Measurements from ENCODE around the gene TRPM7. TPM values are rescaled to one million over a fixed set of nuclear protein-coding genes. Genes with fewer than 3 reads are reported as not detected.

Gene TRPM7
- total and polyA plus RNA-seq, 2 of the 8 experiments (the other 6 are each of a cell fraction or from before 2014, with no cell fraction given), result 7.5 to 33.2 TPM

DNA sequence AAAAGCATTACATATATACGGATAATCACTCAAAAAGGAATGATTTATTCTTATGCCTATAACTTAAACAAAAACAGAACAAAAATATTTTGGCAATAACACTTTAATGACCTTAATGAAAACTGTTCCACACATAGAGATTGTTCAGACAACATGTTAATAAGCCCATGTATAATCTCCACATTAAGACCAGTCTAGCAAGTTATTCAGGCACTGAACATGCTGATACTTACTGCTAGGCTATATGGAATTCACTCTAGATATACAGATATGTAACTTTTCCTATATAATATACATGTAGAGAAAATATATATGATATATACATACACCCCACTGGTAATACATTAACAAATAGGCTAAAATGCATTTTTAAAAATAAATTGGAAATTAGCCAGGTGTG is 96.3 kb downstream of the TRPM7 start:
- no peak overlapping the region for H2BK15ac ChIP-seq (ENCODE audit: low read length)
- no peaks in the 10 kb centered on the region for H3K27me3 ChIP-seq (replicated peaks in 1 of 4; ENCODE audit: control insufficient read depth in 3 of 4, extremely low read depth in 1 of 4, insufficient read depth in 3 of 4, low read length in 3 of 4)
- FAIRE-seq, result no peak
- CTCF ChIA-PET (ENCODE audit: partially characterized antibody), result interaction anchor here (0.6 kb wide), 1 partner anchor 245 kb away, joined by 3 read pairs; no protein-coding TSS in a partner anchor
- H3K18ac ChIP-seq (ENCODE audit: extremely low read depth, low read length), result no peak overlapping the region
- POLR2A ChIA-PET (ENCODE audit: partially characterized antibody), result no interaction called here
- H4K91ac ChIP-seq (replicated peaks; ENCODE audit: insufficient read length, low read length), result no peak overlapping the region
- TF ChIP-seq SRF (IDR thresholded peaks at IDR 0.05; ENCODE audit: low read depth, low read length) (no peak), EP300 (IDR thresholded peaks at IDR 0.05; ENCODE audit: borderline replicate concordance in 1 of 2, low read depth in 2 of 2, low read length in 2 of 2) (no peak), ZNF274 (IDR thresholded peaks at IDR 0.05; ENCODE audit: borderline replicate concordance, extremely low read depth, low read length) (no peak), CBX8 (IDR thresholded peaks at IDR 0.05; ENCODE audit: borderline replicate concordance, low read depth, low read length) (no peak), KDM4A (IDR thresholded peaks at IDR 0.05; ENCODE audit: low read depth, low read length, severe bottlenecking) (no peak), RFX5 (IDR thresholded peaks at IDR 0.05; ENCODE audit: borderline replicate concordance, low read depth, low read length) (no peak), NANOG (IDR thresholded peaks at IDR 0.05; ENCODE audit: insufficient read depth, low read depth, low read length, poor library complexity, severe bottlenecking) (no peak), SUZ12 (IDR thresholded peaks at IDR 0.05; ENCODE audit: low read length) (no peak), BCL11A (IDR thresholded peaks at IDR 0.05; ENCODE audit: low read depth in 2 of 2, low read length in 2 of 2) (no peak), GABPA (IDR thresholded peaks at IDR 0.05; ENCODE audit: borderline replicate concordance, insufficient read depth, low read length) (no peak)
- TF ChIP-seq, protein P1, sequence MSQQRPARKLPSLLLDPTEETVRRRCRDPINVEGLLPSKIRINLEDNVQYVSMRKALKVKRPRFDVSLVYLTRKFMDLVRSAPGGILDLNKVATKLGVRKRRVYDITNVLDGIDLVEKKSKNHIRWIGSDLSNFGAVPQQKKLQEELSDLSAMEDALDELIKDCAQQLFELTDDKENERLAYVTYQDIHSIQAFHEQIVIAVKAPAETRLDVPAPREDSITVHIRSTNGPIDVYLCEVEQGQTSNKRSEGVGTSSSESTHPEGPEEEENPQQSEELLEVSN (IDR thresholded peaks at IDR 0.05), result no peak
- no peaks in the 10 kb centered on the region for H3K9me3 ChIP-seq (ENCODE audit: insufficient read depth in 2 of 2, low read depth in 1 of 2, low read length in 1 of 2)
- no peaks in the 10 kb centered on the region for H3K79me1 ChIP-seq (ENCODE audit: low read depth, low read length)
- H3K56ac ChIP-seq (replicated peaks; ENCODE audit: insufficient read length, low read depth, low read length), result no peak overlapping the region
- no peak overlapping the region for H2BK5ac ChIP-seq (ENCODE audit: low read depth, low read length)
- H3K4me2 ChIP-seq (ENCODE audit: insufficient read depth in 1 of 2, low read depth in 2 of 2, low read length in 2 of 2), result no peak overlapping the region
- WGBS, 2 experiments (ENCODE audit: extremely low coverage in 1 of 2, insufficient coverage in 1 of 2, insufficient read length in 1 of 2, insufficient replicate concordance in 2 of 2, low coverage in 1 of 2, low lambda C conversion rate in 2 of 2, missing lambda C conversion rate in 1 of 2), result 91% methylated on average over 1 of the region's 1 CpG; no CpG with 5 or more reads in 1 of the 2 experiments
- H4K5ac ChIP-seq (ENCODE audit: insufficient read length, low read depth, low read length), result no peak overlapping the region
- H4K20me1 ChIP-seq (replicated peaks in 1 of 2; ENCODE audit: control insufficient read depth in 1 of 2, insufficient read depth in 2 of 2, low read length in 2 of 2), result no peaks in the 10 kb centered on the region
- H2BK12ac ChIP-seq (ENCODE audit: low read depth, low read length), result no peak overlapping the region
- no peak overlapping the region for H2AFZ ChIP-seq (ENCODE audit: low read length)
- H2BK120ac ChIP-seq (replicated peaks; ENCODE audit: low read depth, low read length), result no peak overlapping the region
- no peak overlapping the region for H3K14ac ChIP-seq (ENCODE audit: insufficient read length)
- H4K8ac ChIP-seq (ENCODE audit: extremely low read depth, insufficient read depth, low read length), result no peak overlapping the region
- no peaks in the 10 kb centered on the region for H3K4me1 ChIP-seq (replicated peaks in 1 of 4; ENCODE audit: control insufficient read depth in 3 of 4, insufficient read depth in 4 of 4, low read length in 3 of 4)
- peaks cover 9 to 85% (median 25%) of the 10 kb centered on the region in 4 experiments; a peak in 7 of 8 replicates for H3K36me3 ChIP-seq (ENCODE audit: control insufficient read depth in 2 of 4, insufficient read depth in 4 of 4, low read length in 3 of 4)
- H3K23me2 ChIP-seq (ENCODE audit: low read depth, low read length), result no peaks in the 10 kb centered on the region
- H3K4me3 ChIP-seq (ENCODE audit: extremely low read depth in 1 of 4, insufficient read depth in 2 of 4, low read depth in 3 of 4, low read length in 4 of 4), result no peak overlapping the region
- H3K9ac ChIP-seq (replicated peaks in 1 of 4; ENCODE audit: extremely low read depth in 1 of 4, low read depth in 3 of 4, low read length in 3 of 4), result no peak overlapping the region
- no peak for DNase-seq (ENCODE audit: low read depth in 1 of 2, low spot score in 2 of 2)
- H3K23ac ChIP-seq (ENCODE audit: insufficient read length), result no peak overlapping the region
- no peak overlapping the region for H3K27ac ChIP-seq (ENCODE audit: low read depth, low read length)
- H2BK20ac ChIP-seq (ENCODE audit: low read length), result no peak overlapping the region
- no peak overlapping the region for H2AK5ac ChIP-seq (ENCODE audit: low read depth, low read length)
- H3K4ac ChIP-seq (replicated peaks; ENCODE audit: insufficient read length, low read depth, low read length), result no peak overlapping the region
- H3K79me2 ChIP-seq (ENCODE audit: control insufficient read depth in 1 of 2, insufficient read depth in 2 of 2, low read length in 2 of 2), result no peaks in the 10 kb centered on the region

All from H1 (cell line).